Hepatocyte (in vitro differentiated cells): ENCODE data around the gene NRL. TPM values are rescaled to one million over a fixed set of nuclear protein-coding genes. Genes with fewer than 3 reads are reported as not detected.

ENCODE experiments used
- DNase-seq: peaks from one replicate; pipeline ENCODE4 v3.0.0-alpha.2; 2016; ENCODE audit warnings: low spot score
- H2AFZ ChIP-seq: fragments of 200-600 bp; sonication (generic); 2 replicates; pipeline ENCODE4 v1.6.0; 2016; ENCODE audit warnings: antibody characterized with exemption, mild to moderate bottlenecking
- H3K27ac ChIP-seq: fragments of 200-600 bp; sonication (generic); 2 replicates; pipeline ENCODE4 v1.5.1; 2016; ENCODE audit warnings: mild to moderate bottlenecking
- H3K27me3 ChIP-seq: fragments of 200-600 bp; sonication (generic); 2 replicates; pipeline ENCODE4 v1.6.1; 2016
- H3K36me3 ChIP-seq: fragments of 200-600 bp; sonication (generic); replicated peaks from 2 replicates; pipeline ENCODE4 v1.5.1; 2016; ENCODE audit warnings: low read depth; ENCODE audit not compliant: insufficient read depth
- H3K4me1 ChIP-seq: fragments of 200-600 bp; sonication (generic); 2 replicates; pipeline ENCODE4 v1.5.1; 2016; ENCODE audit warnings: mild to moderate bottlenecking, moderate library complexity; ENCODE audit not compliant: insufficient read depth
- H3K4me2 ChIP-seq: fragments of 200-600 bp; sonication (generic); 2 replicates; pipeline ENCODE4 v1.6.0; 2016
- H3K4me3 ChIP-seq: fragments of 200-600 bp; sonication (generic); 2 replicates; pipeline ENCODE4 v1.5.1; 2016; ENCODE audit warnings: mild to moderate bottlenecking
- H3K79me2 ChIP-seq: fragments of 200-600 bp; sonication (generic); 2 replicates; pipeline ENCODE4 v1.6.0; 2017; ENCODE audit warnings: mild to moderate bottlenecking
- H3K9me2 ChIP-seq: fragments of 200-600 bp; sonication (generic); replicated peaks from 2 replicates; pipeline ENCODE4 v1.6.0; 2017; ENCODE audit warnings: mild to moderate bottlenecking; ENCODE audit not compliant: insufficient read depth
- H3K9me3 ChIP-seq: fragments of 200-600 bp; sonication (generic); 2 replicates; pipeline ENCODE4 v1.5.1; 2016; ENCODE audit warnings: low read depth, mild to moderate bottlenecking
- H4K20me1 ChIP-seq: fragments of 200-600 bp; sonication (generic); 2 replicates; pipeline ENCODE4 v1.6.0; 2016; ENCODE audit warnings: mild to moderate bottlenecking; ENCODE audit not compliant: insufficient read depth, poor library complexity, severe bottlenecking
- EZH2 ChIP-seq: fragments of 200-600 bp; sonication (generic); IDR thresholded peaks from 2 replicates; pipeline ENCODE4 v1.6.1; 2016; ENCODE audit warnings: antibody characterized with exemption, mild to moderate bottlenecking, borderline replicate concordance
- EZH2phosphoT487 ChIP-seq: fragments of 200-600 bp; sonication (generic); IDR thresholded peaks from one replicate; pipeline ENCODE4 v1.6.1; 2018; ENCODE audit warnings: antibody characterized with exemption, mild to moderate bottlenecking, low read depth, moderate library complexity; ENCODE audit not compliant: unreplicated experiment, severe bottlenecking
- WGBS: methylation state at CpG from one replicate; pipeline ENCODE4 v1.1.6; 2016; ENCODE audit warnings: low lambda C conversion rate; ENCODE audit errors: missing lambda C conversion rate; 5-methylcytosine and 5-hydroxymethylcytosine counted together
- polyA plus RNA-seq: library from polyadenylated mRNA; unstranded; fragments of >200 nt; fragmentation: Nextera tagmentation; extraction: Ambion mirVana; gene quantifications from 2 replicates; pipeline ENCODE4 v1.2.1, GENCODE V29; 2016
- total RNA-seq: library from RNA; depleted of rRNA; stranded (reverse); fragments of >200 nt; gene quantifications from 2 replicates; pipeline ENCODE4 v1.2.3, GENCODE V29; 2014
- TF ChIP-seq, protein P1 (sequence below): fragments of 200-600 bp; sonication (generic); IDR thresholded peaks from 2 replicates; pipeline ENCODE4 v1.5.1; 2016; ENCODE audit warnings: antibody characterized with exemption, mild to moderate bottlenecking; ENCODE audit not compliant: poor library complexity

NRL gene
- total and polyA plus RNA-seq, 2 experiments from 2014 or later = 1.2 to 2.4 TPM

DNA sequence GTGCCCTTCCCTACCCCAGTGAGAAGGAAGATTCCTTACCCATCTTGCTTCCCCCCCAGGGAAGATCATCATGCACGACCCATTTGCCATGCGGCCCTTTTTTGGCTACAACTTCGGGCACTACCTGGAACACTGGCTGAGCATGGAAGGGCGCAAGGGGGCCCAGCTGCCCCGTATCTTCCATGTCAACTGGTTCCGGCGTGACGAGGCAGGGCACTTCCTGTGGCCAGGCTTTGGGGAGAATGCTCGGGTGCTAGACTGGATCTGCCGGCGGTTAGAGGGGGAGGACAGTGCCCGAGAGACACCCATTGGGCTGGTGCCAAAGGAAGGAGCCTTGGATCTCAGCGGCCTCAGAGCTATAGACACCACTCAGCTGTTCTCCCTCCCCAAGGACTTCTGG, 11.3 kb downstream of the NRL start:
- Histone ChIP-seq H3K4me3 (no peak overlapping the region), H3K36me3 (no peaks in the 10 kb centered on the region), H4K20me1 (no peaks in the 10 kb centered on the region), H3K4me2 (no peak overlapping the region), H3K9me3 (no peaks in the 10 kb centered on the region), H3K79me2 (no peaks in the 10 kb centered on the region), H2AFZ (no peak overlapping the region), H3K4me1 (no peaks in the 10 kb centered on the region), H3K27ac (no peak overlapping the region), H3K9me2 (no peaks in the 10 kb centered on the region), H3K27me3 (no peaks in the 10 kb centered on the region)
- WGBS = 93% methylated on average over 13 of the region's 13 CpGs
- DNase-seq = no peak
- no peak for TF ChIP-seq EZH2
- TF ChIP-seq EZH2phosphoT487 = no peak
- TF ChIP-seq, protein P1, sequence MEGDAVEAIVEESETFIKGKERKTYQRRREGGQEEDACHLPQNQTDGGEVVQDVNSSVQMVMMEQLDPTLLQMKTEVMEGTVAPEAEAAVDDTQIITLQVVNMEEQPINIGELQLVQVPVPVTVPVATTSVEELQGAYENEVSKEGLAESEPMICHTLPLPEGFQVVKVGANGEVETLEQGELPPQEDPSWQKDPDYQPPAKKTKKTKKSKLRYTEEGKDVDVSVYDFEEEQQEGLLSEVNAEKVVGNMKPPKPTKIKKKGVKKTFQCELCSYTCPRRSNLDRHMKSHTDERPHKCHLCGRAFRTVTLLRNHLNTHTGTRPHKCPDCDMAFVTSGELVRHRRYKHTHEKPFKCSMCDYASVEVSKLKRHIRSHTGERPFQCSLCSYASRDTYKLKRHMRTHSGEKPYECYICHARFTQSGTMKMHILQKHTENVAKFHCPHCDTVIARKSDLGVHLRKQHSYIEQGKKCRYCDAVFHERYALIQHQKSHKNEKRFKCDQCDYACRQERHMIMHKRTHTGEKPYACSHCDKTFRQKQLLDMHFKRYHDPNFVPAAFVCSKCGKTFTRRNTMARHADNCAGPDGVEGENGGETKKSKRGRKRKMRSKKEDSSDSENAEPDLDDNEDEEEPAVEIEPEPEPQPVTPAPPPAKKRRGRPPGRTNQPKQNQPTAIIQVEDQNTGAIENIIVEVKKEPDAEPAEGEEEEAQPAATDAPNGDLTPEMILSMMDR = no peak

DNA sequence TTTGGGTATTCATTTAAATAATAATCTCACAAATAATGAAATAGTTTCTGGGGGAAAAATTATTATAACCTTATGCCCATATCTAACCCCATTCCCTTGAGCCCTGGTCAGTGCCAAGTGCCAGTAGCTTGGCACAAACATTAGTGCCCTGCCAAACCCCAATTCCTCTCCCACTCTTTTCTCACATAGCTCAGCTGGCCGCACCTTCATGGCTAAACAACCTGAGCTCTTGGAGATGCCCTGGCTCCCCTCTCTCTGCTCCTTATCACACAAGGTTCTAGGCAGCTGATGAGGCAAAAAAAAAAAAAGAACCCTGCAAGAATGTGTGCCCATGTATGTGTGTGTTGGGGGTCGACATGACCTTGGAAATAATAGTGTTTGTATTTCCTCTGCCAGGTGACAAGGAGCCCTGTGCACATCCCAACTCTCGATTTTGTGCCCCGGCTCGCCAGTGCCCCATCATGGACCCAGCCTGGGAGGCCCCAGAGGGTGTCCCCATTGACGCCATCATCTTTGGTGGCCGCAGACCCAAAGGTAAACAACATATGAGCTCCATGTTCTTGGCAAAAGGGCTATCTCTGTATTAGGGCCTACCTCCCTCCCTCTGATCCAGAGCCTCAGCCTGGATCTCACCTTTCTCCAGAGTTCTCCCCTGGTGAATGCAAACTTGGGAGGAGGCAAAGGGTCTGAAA, 12.2 kb downstream of the NRL start:
- no peak overlapping the region for H2AFZ ChIP-seq
- no peak for TF ChIP-seq EZH2
- TF ChIP-seq, protein P1 = no peak
- TF ChIP-seq EZH2phosphoT487 = no peak
- H3K27ac ChIP-seq = no peak overlapping the region
- H3K9me2 ChIP-seq = no peaks in the 10 kb centered on the region
- H3K9me3 ChIP-seq = no peaks in the 10 kb centered on the region
- H4K20me1 ChIP-seq = no peaks in the 10 kb centered on the region
- H3K79me2 ChIP-seq = peaks cover 4% of the 10 kb centered on the region
- no peak overlapping the region for H3K4me2 ChIP-seq
- H3K36me3 ChIP-seq = no peaks in the 10 kb centered on the region
- H3K27me3 ChIP-seq = no peaks in the 10 kb centered on the region
- 99% methylated on average over 7 of the region's 7 CpGs for WGBS
- H3K4me1 ChIP-seq = no peaks in the 10 kb centered on the region
- no peak for DNase-seq
- no peak overlapping the region for H3K4me3 ChIP-seq

DNA sequence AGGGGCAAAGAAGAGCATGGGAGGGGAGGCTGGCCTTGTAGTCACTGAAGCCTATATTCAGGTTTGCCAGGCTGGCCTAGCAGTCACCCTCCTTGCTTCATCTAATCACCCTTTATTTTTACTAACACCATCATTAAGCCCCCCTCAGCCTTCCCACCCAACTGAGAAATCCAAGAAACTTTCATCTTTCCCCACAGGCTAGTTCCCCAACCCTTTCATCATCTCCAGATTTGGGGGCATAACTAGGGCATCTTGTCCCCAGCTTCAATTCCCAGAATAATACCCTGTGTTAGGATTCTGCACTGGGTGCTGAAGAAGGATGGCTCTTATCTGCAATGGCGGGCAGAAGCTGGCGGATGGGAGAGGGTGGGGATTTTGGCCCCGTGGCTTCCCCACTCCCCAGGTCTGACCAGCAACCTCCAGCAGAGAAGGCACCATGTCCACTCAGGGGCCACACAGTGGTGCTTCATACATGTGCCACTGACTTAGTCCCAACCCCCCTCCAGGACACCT, 13.7 kb downstream of the NRL start:
- H3K4me3 ChIP-seq = no peak overlapping the region
- H3K4me2 ChIP-seq = no peak overlapping the region
- no peak for DNase-seq
- 98% methylated on average over 3 of the region's 3 CpGs for WGBS
- H3K27me3 ChIP-seq = no peaks in the 10 kb centered on the region
- TF ChIP-seq EZH2 (no peak), EZH2phosphoT487 (no peak)
- TF ChIP-seq, protein P1 = no peak
- H3K79me2 ChIP-seq = peaks cover 16% of the 10 kb centered on the region
- H3K36me3 ChIP-seq = no peaks in the 10 kb centered on the region
- H4K20me1 ChIP-seq = no peaks in the 10 kb centered on the region
- no peaks in the 10 kb centered on the region for H3K4me1 ChIP-seq
- H3K27ac ChIP-seq = no peak overlapping the region
- no peaks in the 10 kb centered on the region for H3K9me3 ChIP-seq
- H2AFZ ChIP-seq = no peak overlapping the region
- no peaks in the 10 kb centered on the region for H3K9me2 ChIP-seq
